ENCODE data around the gene SDSL. TPM values are rescaled to one million over a fixed set of nuclear protein-coding genes. Genes with fewer than 3 reads are reported as not detected.
A peak's percentile ranks its signal among the peaks of the same experiment; 100 is the strongest.

The SDSL gene
- total RNA-seq, 1 donor from 2014 or later = 0.61 TPM

GRCh38 chr12:113476176-113476986 lies 54.2 kb downstream of the SDSL start:
- no peak overlapping the region for H3K4me3 Mint-ChIP-seq
- intact Hi-C loops (cut with micrococcal nuclease) = no loop called here
- peaks cover 5% of the 10 kb centered on the region for H3K36me3 Mint-ChIP-seq (ENCODE audit: low read depth)
- peaks cover 12% of the 10 kb centered on the region for H3K4me1 Mint-ChIP-seq
- H3K9me3 Mint-ChIP-seq = peaks cover 17% of the 10 kb centered on the region
- no peak for DNase-seq
- H3K27ac Mint-ChIP-seq = no peak overlapping the region
- peaks cover 83% of the 10 kb centered on the region for H3K27me3 Mint-ChIP-seq

DNA sequence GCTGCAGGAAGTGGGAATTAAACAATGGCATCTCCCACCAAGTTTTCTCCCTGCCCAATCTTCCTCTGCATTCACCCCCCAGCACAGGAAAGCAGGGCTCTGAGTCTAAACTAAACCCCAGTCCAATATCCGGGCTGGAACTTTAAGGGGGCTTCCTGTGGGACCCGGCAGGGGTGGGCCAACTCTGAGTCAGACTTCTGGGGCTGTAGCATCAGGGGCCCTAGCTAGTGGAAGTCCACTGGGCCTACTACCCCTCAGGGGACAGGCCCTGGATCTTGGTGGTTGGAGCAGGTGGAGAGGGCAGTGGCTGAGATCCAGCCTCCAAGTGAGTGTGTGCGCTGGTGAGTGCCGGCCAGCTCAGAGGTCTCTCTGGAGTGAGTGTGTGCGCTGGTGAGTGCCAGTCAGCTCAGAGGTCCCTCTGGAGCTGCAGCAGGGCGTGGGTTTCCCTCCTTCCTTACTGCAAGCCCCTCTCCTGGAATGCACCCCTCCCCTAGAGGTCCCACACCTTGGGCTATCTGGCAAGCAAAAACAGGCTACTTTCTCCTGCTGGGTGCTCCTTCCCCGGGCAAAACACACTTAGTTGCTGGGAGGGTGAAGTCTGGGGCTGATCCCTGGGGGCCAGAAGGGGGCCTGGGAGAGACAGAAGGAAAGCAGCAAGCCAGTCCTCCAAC lies 55.1 kb downstream of the SDSL start:
- peaks cover 12% of the 10 kb centered on the region for H3K4me1 Mint-ChIP-seq
- peaks cover 17% of the 10 kb centered on the region for H3K9me3 Mint-ChIP-seq
- peak overlapping the region; percentile 45 for H3K27ac Mint-ChIP-seq
- H3K4me3 Mint-ChIP-seq = no peak overlapping the region
- peaks cover 84% of the 10 kb centered on the region for H3K27me3 Mint-ChIP-seq
- intact Hi-C loops (cut with micrococcal nuclease) = no loop called here
- no peak for DNase-seq
- peaks cover 5% of the 10 kb centered on the region for H3K36me3 Mint-ChIP-seq (ENCODE audit: low read depth)

GRCh38 chr12:113477842-113478215 lies 55.6 kb downstream of the SDSL start:
- no peak overlapping the region for H3K4me3 Mint-ChIP-seq
- peaks cover 83% of the 10 kb centered on the region for H3K27me3 Mint-ChIP-seq
- peaks cover 5% of the 10 kb centered on the region for H3K36me3 Mint-ChIP-seq (ENCODE audit: low read depth)
- H3K9me3 Mint-ChIP-seq = peaks cover 17% of the 10 kb centered on the region
- intact Hi-C loops (cut with micrococcal nuclease) = no loop called here
- no peak overlapping the region for H3K27ac Mint-ChIP-seq
- DNase-seq = no peak
- H3K4me1 Mint-ChIP-seq = peaks cover 11% of the 10 kb centered on the region

GRCh38 chr12:113478351-113479011 lies 56.3 kb downstream of the SDSL start:
- Mint-ChIP-seq H3K4me3 (no peak overlapping the region), H3K4me1 (peaks cover 11% of the 10 kb centered on the region), H3K36me3 (ENCODE audit: low read depth) (peaks cover 5% of the 10 kb centered on the region), H3K9me3 (peaks cover 17% of the 10 kb centered on the region), H3K27me3 (peaks cover 82% of the 10 kb centered on the region), H3K27ac (no peak overlapping the region)
- DNase-seq = no peak
- intact Hi-C loops (cut with micrococcal nuclease) = no loop called here

- H3K27ac Mint-ChIP-seq = peak overlapping the region; percentile 88
- no peak overlapping the region for H3K4me3 Mint-ChIP-seq
- H3K4me1 Mint-ChIP-seq = peaks cover 10% of the 10 kb centered on the region
- intact Hi-C loops (cut with micrococcal nuclease) = no loop called here
- no peak for DNase-seq
- H3K27me3 Mint-ChIP-seq = peaks cover 78% of the 10 kb centered on the region
- peaks cover 17% of the 10 kb centered on the region for H3K9me3 Mint-ChIP-seq
- peaks cover 5% of the 10 kb centered on the region for H3K36me3 Mint-ChIP-seq (ENCODE audit: low read depth)
These were observed 57.0 kb downstream of the SDSL start for GRCh38 chr12:113479216-113479589.

GRCh38 chr12:113479590-113480335 lies 57.6 kb downstream of the SDSL start:
- Mint-ChIP-seq H3K27me3 (peaks cover 72% of the 10 kb centered on the region), H3K9me3 (peaks cover 13% of the 10 kb centered on the region), H3K4me3 (peak overlapping the region; percentile 28), H3K36me3 (ENCODE audit: low read depth) (peaks cover 5% of the 10 kb centered on the region), H3K4me1 (peaks cover 6% of the 10 kb centered on the region), H3K27ac (peak overlapping the region; percentile 88)
- intact Hi-C loops (cut with micrococcal nuclease) = loop anchor here (2.0 kb wide), 1 partner anchor 15 kb away; no protein-coding TSS in a partner anchor
- peak; percentile 86 for DNase-seq

- intact Hi-C loops (cut with micrococcal nuclease) = loop anchor here (2.0 kb wide), 1 partner anchor 16 kb away; no protein-coding TSS in a partner anchor
- Mint-ChIP-seq H3K36me3 (ENCODE audit: low read depth) (peaks cover 5% of the 10 kb centered on the region), H3K4me3 (peak overlapping the region; percentile 28), H3K27me3 (peaks cover 65% of the 10 kb centered on the region), H3K9me3 (peaks cover 13% of the 10 kb centered on the region), H3K27ac (no peak overlapping the region), H3K4me1 (peaks cover 6% of the 10 kb centered on the region)
- no peak for DNase-seq
These were observed 58.3 kb downstream of the SDSL start for GRCh38 chr12:113480336-113480971.

- H3K27me3 Mint-ChIP-seq = peaks cover 55% of the 10 kb centered on the region
- DNase-seq = no peak
- no peak overlapping the region for H3K27ac Mint-ChIP-seq
These were observed 60.2 kb downstream of the SDSL start for GRCh38 chr12:113482334-113482733.

DNA sequence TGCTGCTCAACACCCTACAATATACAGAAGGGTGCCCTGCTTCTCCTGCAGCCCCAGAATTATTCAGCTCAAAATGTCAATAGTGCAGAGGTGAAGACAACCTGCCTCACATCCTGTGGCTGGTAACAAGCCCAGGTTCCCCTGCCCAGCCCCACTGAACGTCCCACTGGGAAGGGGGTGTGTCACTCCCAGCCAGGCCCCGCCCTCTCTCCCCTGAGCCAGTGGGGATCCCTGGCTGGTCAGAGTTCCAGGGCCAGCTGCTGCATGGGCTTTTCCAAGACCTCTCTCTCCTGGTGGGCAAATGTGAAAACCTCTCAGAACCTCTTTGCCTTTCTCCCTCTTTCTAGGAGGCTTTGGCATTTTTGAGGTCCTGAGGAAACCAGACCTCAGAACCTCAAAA lies 63.1 kb downstream of the SDSL start:
- Mint-ChIP-seq H3K36me3 (ENCODE audit: low read depth) (no peaks in the 10 kb centered on the region), H3K9me3 (peaks cover 7% of the 10 kb centered on the region), H3K4me3 (no peak overlapping the region), H3K27me3 (peaks cover 27% of the 10 kb centered on the region), H3K4me1 (no peaks in the 10 kb centered on the region), H3K27ac (no peak overlapping the region)
- intact Hi-C loops (cut with micrococcal nuclease) = no loop called here
- DNase-seq = no peak

More at GRCh38 chr12:113482334-113482733, 60.2 kb downstream of the SDSL start:
- Mint-ChIP-seq H3K36me3 (ENCODE audit: low read depth) (peaks cover 5% of the 10 kb centered on the region), H3K4me1 (peaks cover 6% of the 10 kb centered on the region), H3K9me3 (peaks cover 13% of the 10 kb centered on the region), H3K4me3 (no peak overlapping the region)
- intact Hi-C loops (cut with micrococcal nuclease) = no loop called here

DNA sequence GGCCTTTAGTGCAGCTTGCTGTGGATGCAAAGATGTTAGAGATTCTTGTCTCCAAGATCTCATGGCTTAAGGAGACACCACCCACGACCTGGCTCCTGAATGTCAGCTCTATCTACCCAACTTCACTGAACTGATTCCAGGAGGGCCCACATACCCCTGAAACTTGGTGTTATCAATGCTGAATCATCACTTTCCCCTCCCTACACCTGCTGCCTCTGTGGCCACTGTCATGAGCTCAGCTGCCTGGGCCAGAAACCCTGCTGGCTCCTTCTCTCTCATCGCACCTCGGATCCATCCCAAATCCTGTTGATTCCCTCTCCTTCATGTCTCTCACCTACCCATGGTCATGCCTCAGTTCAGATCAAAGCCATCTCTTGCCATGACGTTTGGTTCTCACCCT lies 64.5 kb downstream of the SDSL start:
- Mint-ChIP-seq H3K27me3 (peaks cover 14% of the 10 kb centered on the region), H3K27ac (no peak overlapping the region), H3K4me1 (no peaks in the 10 kb centered on the region), H3K36me3 (ENCODE audit: low read depth) (no peaks in the 10 kb centered on the region), H3K4me3 (no peak overlapping the region), H3K9me3 (no peaks in the 10 kb centered on the region)
- DNase-seq = no peak
- intact Hi-C loops (cut with micrococcal nuclease) = no loop called here

Other genes with a start within 250 kb of the SDSL start
- 122 and 127 TPM in 2 replicates for gene DDX54, start 236.9 kb upstream of the SDSL start, total RNA-seq
- 25.5 and 25.8 TPM in 2 replicates for gene RITA1, start 236.7 kb upstream of the SDSL start, total RNA-seq
- gene TPCN1, start 200.9 kb upstream of the SDSL start, total RNA-seq = 31.0 and 33.7 TPM in 2 replicates
- gene SLC8B1, start 87.3 kb upstream of the SDSL start, total RNA-seq = 19.5 and 20.0 TPM in 2 replicates
- 16.0 and 16.3 TPM in 2 replicates for gene PLBD2, start 63.8 kb upstream of the SDSL start, total RNA-seq
- gene SDS, start 18.5 kb upstream of the SDSL start, total RNA-seq = not detected in 2 replicates
- gene LHX5, start 49.5 kb downstream of the SDSL start, total RNA-seq = not detected in 2 replicates